ENCODE measurements around the gene NOD2.

The NOD2 gene

GRCh38 chr16:50678531-50678930, 14.9 kb upstream of the NOD2 start:
- Mint-ChIP-seq H3K27ac (peak overlapping the region; percentile 23), H3K36me3 (ENCODE audit: low read depth) (peaks cover 58% of the 10 kb centered on the region), H3K27me3 (ENCODE audit: low read depth) (no peaks in the 10 kb centered on the region), H3K4me1 (ENCODE audit: low read depth) (peaks cover 61% of the 10 kb centered on the region), H3K9me3 (peaks cover 4% of the 10 kb centered on the region), H3K4me3 (peak overlapping the region; percentile 56)

GRCh38 chr16:50679266-50679665, 14.1 kb upstream of the NOD2 start:
- peak overlapping the region; percentile 94 for H3K4me3 Mint-ChIP-seq
- peak overlapping the region; percentile 87 for H3K27ac Mint-ChIP-seq
- H3K36me3 Mint-ChIP-seq (ENCODE audit: low read depth) = peaks cover 53% of the 10 kb centered on the region
- H3K4me1 Mint-ChIP-seq (ENCODE audit: low read depth) = peaks cover 68% of the 10 kb centered on the region
- H3K27me3 Mint-ChIP-seq (ENCODE audit: low read depth) = no peaks in the 10 kb centered on the region
- H3K9me3 Mint-ChIP-seq = no peaks in the 10 kb centered on the region

- H3K36me3 Mint-ChIP-seq (ENCODE audit: low read depth) = peaks cover 48% of the 10 kb centered on the region
- H3K4me3 Mint-ChIP-seq = peak overlapping the region; percentile 94
- H3K27ac Mint-ChIP-seq = peak overlapping the region; percentile 87
- H3K4me1 Mint-ChIP-seq (ENCODE audit: low read depth) = peaks cover 75% of the 10 kb centered on the region
- no peaks in the 10 kb centered on the region for H3K27me3 Mint-ChIP-seq (ENCODE audit: low read depth)
- H3K9me3 Mint-ChIP-seq = no peaks in the 10 kb centered on the region
Measured at GRCh38 chr16:50679676-50680555, 13.5 kb upstream of the NOD2 start.

- H3K4me3 Mint-ChIP-seq = peak overlapping the region; percentile 94
Measured at GRCh38 chr16:50680556-50680893, 12.9 kb upstream of the NOD2 start.

GRCh38 chr16:50681021-50681885, 12.2 kb upstream of the NOD2 start, which contains the start of gene SNX20:
Gene SNX20 (minus strand): TSS chr16:50681312. CDS start chr16:50677526, 3,786 bp downstream.
- peak within 1 kb of the TSS; percentile 94 for H3K4me3 Mint-ChIP-seq
- peak within 1 kb of the TSS; percentile 87 for H3K27ac Mint-ChIP-seq
- H3K4me1 Mint-ChIP-seq (ENCODE audit: low read depth) = peaks cover 84% of the 10 kb centered on the region
- H3K27me3 Mint-ChIP-seq (ENCODE audit: low read depth) = no peaks in the 10 kb centered on the region
- peaks cover 36% of the 10 kb centered on the region for H3K36me3 Mint-ChIP-seq (ENCODE audit: low read depth)
- no peaks in the 10 kb centered on the region for H3K9me3 Mint-ChIP-seq

More at GRCh38 chr16:50680556-50680893, 12.9 kb upstream of the NOD2 start:
- peaks cover 81% of the 10 kb centered on the region for H3K4me1 Mint-ChIP-seq (ENCODE audit: low read depth)
- no peaks in the 10 kb centered on the region for H3K9me3 Mint-ChIP-seq
- peak overlapping the region; percentile 87 for H3K27ac Mint-ChIP-seq
- no peaks in the 10 kb centered on the region for H3K27me3 Mint-ChIP-seq (ENCODE audit: low read depth)
- H3K36me3 Mint-ChIP-seq (ENCODE audit: low read depth) = peaks cover 44% of the 10 kb centered on the region

- Mint-ChIP-seq H3K36me3 (ENCODE audit: low read depth) (peaks cover 13% of the 10 kb centered on the region), H3K9me3 (no peaks in the 10 kb centered on the region), H3K27ac (peak overlapping the region; percentile 95), H3K27me3 (ENCODE audit: low read depth) (no peaks in the 10 kb centered on the region), H3K4me3 (peak overlapping the region; percentile 77), H3K4me1 (ENCODE audit: low read depth) (peaks cover 64% of the 10 kb centered on the region)
Measured at GRCh38 chr16:50683689-50684374, 9.6 kb upstream of the NOD2 start.

- peaks cover 6% of the 10 kb centered on the region for H3K36me3 Mint-ChIP-seq (ENCODE audit: low read depth)
- H3K4me3 Mint-ChIP-seq = peak overlapping the region; percentile 77
- no peaks in the 10 kb centered on the region for H3K9me3 Mint-ChIP-seq
- H3K27me3 Mint-ChIP-seq (ENCODE audit: low read depth) = no peaks in the 10 kb centered on the region
- peak overlapping the region; percentile 95 for H3K27ac Mint-ChIP-seq
- H3K4me1 Mint-ChIP-seq (ENCODE audit: low read depth) = peaks cover 61% of the 10 kb centered on the region
Measured at GRCh38 chr16:50684823-50685461, 8.5 kb upstream of the NOD2 start.

GRCh38 chr16:50685462-50686063, 7.8 kb upstream of the NOD2 start:
- Mint-ChIP-seq H3K27ac (peak overlapping the region; percentile 95), H3K9me3 (no peaks in the 10 kb centered on the region), H3K27me3 (ENCODE audit: low read depth) (no peaks in the 10 kb centered on the region), H3K36me3 (ENCODE audit: low read depth) (peaks cover 3% of the 10 kb centered on the region), H3K4me1 (ENCODE audit: low read depth) (peaks cover 57% of the 10 kb centered on the region), H3K4me3 (peak overlapping the region; percentile 77)

- H3K9me3 Mint-ChIP-seq = no peaks in the 10 kb centered on the region
- no peak overlapping the region for H3K4me3 Mint-ChIP-seq
- H3K36me3 Mint-ChIP-seq (ENCODE audit: low read depth) = peaks cover 3% of the 10 kb centered on the region
- H3K4me1 Mint-ChIP-seq (ENCODE audit: low read depth) = peaks cover 49% of the 10 kb centered on the region
- peaks cover 13% of the 10 kb centered on the region for H3K27me3 Mint-ChIP-seq (ENCODE audit: low read depth)
- H3K27ac Mint-ChIP-seq = no peak overlapping the region
Measured at GRCh38 chr16:50688083-50688482, 5.3 kb upstream of the NOD2 start.

GRCh38 chr16:50688867-50689266, 4.5 kb upstream of the NOD2 start:
- Mint-ChIP-seq H3K4me3 (no peak overlapping the region), H3K4me1 (ENCODE audit: low read depth) (peaks cover 42% of the 10 kb centered on the region), H3K9me3 (no peaks in the 10 kb centered on the region), H3K36me3 (ENCODE audit: low read depth) (peaks cover 3% of the 10 kb centered on the region), H3K27me3 (ENCODE audit: low read depth) (peaks cover 13% of the 10 kb centered on the region), H3K27ac (no peak overlapping the region)

- peaks cover 17% of the 10 kb centered on the region for H3K27me3 Mint-ChIP-seq (ENCODE audit: low read depth)
- H3K27ac Mint-ChIP-seq = no peak overlapping the region
- H3K4me3 Mint-ChIP-seq = no peak overlapping the region
- peaks cover 40% of the 10 kb centered on the region for H3K4me1 Mint-ChIP-seq (ENCODE audit: low read depth)
- H3K9me3 Mint-ChIP-seq = no peaks in the 10 kb centered on the region
- H3K36me3 Mint-ChIP-seq (ENCODE audit: low read depth) = peaks cover 6% of the 10 kb centered on the region
Measured at GRCh38 chr16:50690177-50690576, 3.2 kb upstream of the NOD2 start.

- Mint-ChIP-seq H3K36me3 (ENCODE audit: low read depth) (peaks cover 8% of the 10 kb centered on the region), H3K4me1 (ENCODE audit: low read depth) (peaks cover 47% of the 10 kb centered on the region), H3K27ac (peak overlapping the region; percentile 33), H3K27me3 (ENCODE audit: low read depth) (peaks cover 17% of the 10 kb centered on the region), H3K4me3 (peak overlapping the region; percentile 73), H3K9me3 (no peaks in the 10 kb centered on the region)
Measured at GRCh38 chr16:50692644-50692998, 785 bp upstream of the NOD2 start.

- peak overlapping the region; percentile 42 for H3K27ac Mint-ChIP-seq
- H3K36me3 Mint-ChIP-seq (ENCODE audit: low read depth) = peaks cover 10% of the 10 kb centered on the region
- H3K27me3 Mint-ChIP-seq (ENCODE audit: low read depth) = peaks cover 17% of the 10 kb centered on the region
- no peaks in the 10 kb centered on the region for H3K9me3 Mint-ChIP-seq
- peak overlapping the region; percentile 81 for H3K4me3 Mint-ChIP-seq
- peaks cover 51% of the 10 kb centered on the region for H3K4me1 Mint-ChIP-seq (ENCODE audit: low read depth)
Measured at GRCh38 chr16:50694206-50694605, 800 bp downstream of the NOD2 start.

All from T-helper 1 cell treated with Interleukin-12 subunit alpha and Interleukin-12 subunit beta and Interleukin-4 antibody, amounts not matched to agents 30 μg/mL and 1 μg/mL, for 36 hours (primary cell).